ENCODE data around the gene ANKIB1.
"Not testable (repeated sequence)": the region's sequence is repeated elsewhere in the genome, so short reads cannot be mapped to it uniquely, and the experiment has no call there.

ANKIB1 gene, protein sequence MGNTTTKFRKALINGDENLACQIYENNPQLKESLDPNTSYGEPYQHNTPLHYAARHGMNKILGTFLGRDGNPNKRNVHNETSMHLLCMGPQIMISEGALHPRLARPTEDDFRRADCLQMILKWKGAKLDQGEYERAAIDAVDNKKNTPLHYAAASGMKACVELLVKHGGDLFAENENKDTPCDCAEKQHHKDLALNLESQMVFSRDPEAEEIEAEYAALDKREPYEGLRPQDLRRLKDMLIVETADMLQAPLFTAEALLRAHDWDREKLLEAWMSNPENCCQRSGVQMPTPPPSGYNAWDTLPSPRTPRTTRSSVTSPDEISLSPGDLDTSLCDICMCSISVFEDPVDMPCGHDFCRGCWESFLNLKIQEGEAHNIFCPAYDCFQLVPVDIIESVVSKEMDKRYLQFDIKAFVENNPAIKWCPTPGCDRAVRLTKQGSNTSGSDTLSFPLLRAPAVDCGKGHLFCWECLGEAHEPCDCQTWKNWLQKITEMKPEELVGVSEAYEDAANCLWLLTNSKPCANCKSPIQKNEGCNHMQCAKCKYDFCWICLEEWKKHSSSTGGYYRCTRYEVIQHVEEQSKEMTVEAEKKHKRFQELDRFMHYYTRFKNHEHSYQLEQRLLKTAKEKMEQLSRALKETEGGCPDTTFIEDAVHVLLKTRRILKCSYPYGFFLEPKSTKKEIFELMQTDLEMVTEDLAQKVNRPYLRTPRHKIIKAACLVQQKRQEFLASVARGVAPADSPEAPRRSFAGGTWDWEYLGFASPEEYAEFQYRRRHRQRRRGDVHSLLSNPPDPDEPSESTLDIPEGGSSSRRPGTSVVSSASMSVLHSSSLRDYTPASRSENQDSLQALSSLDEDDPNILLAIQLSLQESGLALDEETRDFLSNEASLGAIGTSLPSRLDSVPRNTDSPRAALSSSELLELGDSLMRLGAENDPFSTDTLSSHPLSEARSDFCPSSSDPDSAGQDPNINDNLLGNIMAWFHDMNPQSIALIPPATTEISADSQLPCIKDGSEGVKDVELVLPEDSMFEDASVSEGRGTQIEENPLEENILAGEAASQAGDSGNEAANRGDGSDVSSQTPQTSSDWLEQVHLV

DNA sequence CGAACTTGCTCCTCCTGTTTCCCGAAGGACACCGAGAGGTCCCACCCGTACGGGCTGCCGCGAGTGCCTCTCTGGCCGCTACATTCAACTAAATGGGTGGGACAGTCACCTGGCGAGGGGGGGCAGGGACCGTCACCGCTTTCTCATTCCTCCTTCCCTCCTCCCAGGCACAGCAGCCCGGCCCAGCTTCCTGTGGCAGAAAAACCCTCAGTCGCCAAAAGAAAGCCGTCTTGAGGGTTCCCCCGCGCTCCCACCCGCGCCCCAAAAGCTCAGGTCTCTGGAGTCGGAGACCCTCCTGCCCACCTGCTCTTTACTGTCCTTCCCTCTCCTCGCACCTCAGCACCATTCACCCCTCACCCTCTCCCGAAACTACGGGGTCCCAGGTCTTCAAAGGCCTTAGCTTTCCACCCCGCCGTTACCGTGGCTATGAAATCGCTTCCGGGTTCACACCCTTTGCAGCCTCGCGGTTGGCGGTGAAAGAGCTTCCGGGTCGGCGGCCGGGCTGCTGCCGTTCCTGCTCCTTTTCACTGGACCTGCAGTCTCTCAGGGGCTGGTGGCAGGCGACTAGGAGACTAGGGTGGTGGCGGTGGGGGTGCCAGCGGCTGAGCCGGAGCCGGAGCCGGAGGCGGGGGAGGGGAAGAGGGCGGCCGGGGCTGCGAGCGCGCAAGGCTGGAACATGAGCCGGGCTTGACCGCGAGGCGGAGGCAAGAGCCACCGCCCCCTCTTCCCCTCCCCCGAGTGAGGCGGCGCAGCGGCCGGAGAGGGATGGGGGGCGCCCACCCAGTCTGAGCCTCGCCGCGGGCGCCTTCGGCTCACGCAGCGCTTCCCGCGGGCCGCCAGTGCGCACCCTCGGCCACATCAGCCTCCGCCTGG is at the start of gene ANKIB1, which contains the start of gene KRIT1:
Gene ANKIB1, plus strand, starts transcription at position 488 of the 873 bp plus-strand sequence. CDS start 49,005 bp downstream, outside the sequence.
Gene KRIT1, minus strand, starts transcription at position 428 of the 873 bp plus-strand sequence. CDS start 3,779 bp downstream, outside the sequence.
- DNase-seq (ENCODE audit: low read depth), result peak; percentile 70

DNA sequence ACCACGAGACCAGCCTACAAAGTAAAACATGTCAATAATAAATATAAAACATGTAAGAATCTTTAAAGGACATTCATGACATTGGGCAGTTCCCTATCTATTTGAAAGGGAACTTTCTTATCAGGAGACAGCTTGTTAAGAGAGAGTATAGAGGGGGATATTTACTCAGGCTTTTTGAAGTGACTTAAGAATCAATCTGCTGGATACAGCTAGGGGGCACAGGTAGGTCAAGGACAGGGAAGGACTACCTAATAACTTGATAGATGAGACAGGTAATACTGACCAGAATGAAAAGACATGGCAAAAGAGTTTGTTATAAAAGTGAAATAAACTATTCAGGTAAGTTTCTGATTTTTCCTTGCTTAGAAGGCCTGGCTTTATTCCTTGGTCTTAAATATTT is 45.0 kb upstream of the ANKIB1 start:
- no peak for DNase-seq (ENCODE audit: low read depth)

DNA sequence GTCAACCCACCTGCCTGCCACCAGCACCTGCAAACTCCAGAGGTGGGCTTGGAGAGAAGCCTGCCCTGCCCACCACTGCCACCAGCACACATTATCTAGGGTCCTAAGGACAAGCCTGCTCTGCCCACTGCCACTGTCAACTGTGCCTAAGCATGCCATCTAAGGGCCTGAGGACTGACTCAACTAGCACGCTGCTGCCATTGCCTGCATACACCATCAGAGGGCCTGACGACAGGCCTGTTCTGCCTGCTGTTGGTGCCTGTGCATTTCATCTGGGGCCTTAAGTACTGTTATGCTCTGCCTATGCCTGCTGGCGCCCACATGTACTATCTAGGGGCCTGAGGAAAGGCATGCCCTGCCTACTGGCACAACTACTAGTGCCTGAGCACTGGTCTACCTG is 39.8 kb upstream of the ANKIB1 start:
- no peak for DNase-seq (ENCODE audit: low read depth)

DNA sequence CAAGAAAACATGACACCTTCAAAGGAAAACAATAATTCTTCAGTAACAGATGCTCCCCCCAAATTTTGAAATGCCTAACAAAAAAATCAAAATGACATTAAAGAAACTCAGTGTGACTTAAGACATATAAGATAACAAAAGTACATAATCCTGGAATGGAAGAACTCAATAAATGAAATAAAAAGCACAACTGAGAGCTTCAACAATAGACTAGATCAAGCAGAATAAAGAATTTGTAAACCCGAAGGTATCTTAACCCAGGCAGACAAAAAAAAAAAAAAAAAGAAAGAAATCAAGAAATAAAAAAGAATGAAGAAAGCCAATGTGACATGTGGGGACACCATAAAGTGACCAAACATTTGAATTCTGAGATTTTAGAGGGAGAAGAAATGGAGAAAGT is 39.1 kb upstream of the ANKIB1 start:
- no peak for DNase-seq (ENCODE audit: low read depth)

- no peak for DNase-seq (ENCODE audit: low read depth)
Measured at GRCh38 chr7:92221766-92222165, 24.0 kb upstream of the ANKIB1 start.

DNA sequence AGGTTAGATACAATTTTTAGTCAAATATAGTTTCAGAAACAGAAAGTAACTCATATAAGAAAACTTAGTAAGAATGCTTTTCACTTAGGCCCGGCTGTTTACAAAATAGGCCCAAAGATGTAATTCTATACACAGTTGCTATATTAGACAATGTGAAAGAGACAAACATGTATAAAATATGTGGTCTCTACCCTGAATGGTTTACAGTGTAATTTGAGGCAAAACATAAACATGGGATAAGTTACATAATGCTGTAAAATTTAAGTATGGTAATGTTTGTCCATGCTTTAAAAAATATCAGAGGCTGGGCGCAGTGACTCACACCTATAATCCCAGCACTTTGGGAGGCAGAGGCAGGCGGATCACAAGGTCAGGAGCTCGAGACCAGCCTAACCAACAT is 18.8 kb upstream of the ANKIB1 start:
- DNase-seq (ENCODE audit: low read depth), result no peak

DNA sequence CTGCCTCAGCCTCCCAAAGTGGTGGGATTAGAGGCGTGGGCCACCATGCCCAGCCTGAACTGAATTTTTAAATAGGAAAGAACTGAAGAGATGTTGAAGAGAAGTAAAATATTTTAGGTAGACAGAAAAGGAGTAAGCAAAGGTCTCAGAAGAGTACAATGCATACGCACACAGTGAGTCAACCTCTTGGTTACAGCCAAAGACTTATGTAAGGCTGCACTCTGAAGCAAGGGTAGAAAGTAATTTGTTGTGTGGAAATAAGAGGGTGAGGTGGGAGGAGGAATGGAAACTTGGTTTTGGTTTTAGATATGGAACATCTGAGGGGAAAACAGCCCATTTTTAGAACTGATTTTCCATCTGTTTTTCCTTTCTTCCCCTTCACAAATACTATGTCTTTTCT is 17.7 kb upstream of the ANKIB1 start:
- DNase-seq (ENCODE audit: low read depth), result no peak

DNA sequence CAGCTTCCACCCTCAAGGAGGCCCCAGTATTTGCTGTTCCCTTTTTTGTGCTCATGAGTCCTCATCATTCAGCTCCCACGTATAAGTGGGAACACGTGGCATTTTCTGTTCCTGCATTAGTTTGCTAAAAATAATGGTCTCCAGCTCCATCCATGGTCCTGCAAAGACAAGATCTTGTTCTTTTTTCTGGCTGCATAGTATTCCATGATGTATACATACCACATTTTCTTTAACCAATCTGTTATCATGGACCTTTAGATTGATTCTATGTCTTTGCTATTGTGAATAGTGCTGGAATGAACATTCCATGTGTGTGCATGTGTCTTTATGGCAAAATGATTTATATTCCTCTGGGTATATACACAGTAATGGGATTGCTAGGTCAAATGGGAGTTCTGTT is 17.0 kb upstream of the ANKIB1 start:
- DNase-seq (ENCODE audit: low read depth), result no peak

- DNase-seq (ENCODE audit: low read depth), result no peak
Measured at GRCh38 chr7:92230547-92230946, 15.2 kb upstream of the ANKIB1 start.

GRCh38 chr7:92242972-92243371 is 2.8 kb upstream of the ANKIB1 start:
- no peak for DNase-seq (ENCODE audit: low read depth)

GRCh38 chr7:92244808-92245486 is 827 bp upstream of the ANKIB1 start:
- DNase-seq (ENCODE audit: low read depth), result no peak

- DNase-seq (ENCODE audit: low read depth), result no peak
Measured at GRCh38 chr7:92246360-92247101, 757 bp downstream of the ANKIB1 start.

DNA sequence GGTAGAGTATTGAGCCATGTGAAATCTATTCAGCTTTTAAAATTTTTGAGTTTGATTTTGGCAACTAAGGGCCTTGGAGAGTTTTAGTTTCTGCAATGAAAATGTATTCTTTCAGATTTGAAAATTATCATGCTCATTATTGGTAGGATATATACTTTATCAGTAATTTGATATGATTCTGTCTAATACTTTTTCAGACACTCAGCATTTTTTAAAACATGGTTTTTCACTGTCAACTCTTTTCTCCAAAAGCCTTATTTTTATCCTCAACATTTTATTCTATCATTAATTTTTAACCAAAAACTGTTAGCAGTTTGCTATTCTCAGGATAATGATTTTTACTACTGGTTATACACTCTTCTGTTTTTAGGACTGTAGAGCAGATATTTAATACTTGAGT is 4.8 kb downstream of the ANKIB1 start:
- DNase-seq (ENCODE audit: low read depth), result no peak

- no peak for DNase-seq (ENCODE audit: low read depth)
Measured at GRCh38 chr7:92251181-92251580, 5.4 kb downstream of the ANKIB1 start.

- DNase-seq (ENCODE audit: low read depth), result no peak
Measured at GRCh38 chr7:92253251-92253650, 7.5 kb downstream of the ANKIB1 start.

DNA sequence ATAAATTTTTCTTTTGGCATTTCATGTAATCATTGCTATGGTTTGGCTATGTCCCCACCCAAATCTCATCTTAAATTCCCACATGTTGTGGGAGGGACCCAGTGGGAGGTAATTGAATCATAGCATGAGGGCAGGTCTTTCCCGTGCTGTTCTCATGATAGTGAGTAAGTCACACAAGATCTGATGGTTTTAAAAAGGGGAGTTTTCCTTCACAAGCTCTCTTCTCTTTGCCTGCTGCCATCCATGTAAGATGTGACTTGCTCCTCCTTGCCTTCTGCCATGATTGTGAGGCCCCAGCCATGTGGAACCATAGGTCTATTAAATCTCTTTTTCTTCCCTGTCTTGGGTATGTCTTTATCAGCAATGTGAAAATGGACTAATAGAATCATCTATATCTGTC is 9.0 kb downstream of the ANKIB1 start:
- DNase-seq (ENCODE audit: low read depth), result not testable (repeated sequence)

- DNase-seq (ENCODE audit: low read depth), result no peak
Measured at GRCh38 chr7:92255308-92255707, 9.5 kb downstream of the ANKIB1 start.

GRCh38 chr7:92259062-92259461 is 13.3 kb downstream of the ANKIB1 start:
- no peak for DNase-seq (ENCODE audit: low read depth)

DNA sequence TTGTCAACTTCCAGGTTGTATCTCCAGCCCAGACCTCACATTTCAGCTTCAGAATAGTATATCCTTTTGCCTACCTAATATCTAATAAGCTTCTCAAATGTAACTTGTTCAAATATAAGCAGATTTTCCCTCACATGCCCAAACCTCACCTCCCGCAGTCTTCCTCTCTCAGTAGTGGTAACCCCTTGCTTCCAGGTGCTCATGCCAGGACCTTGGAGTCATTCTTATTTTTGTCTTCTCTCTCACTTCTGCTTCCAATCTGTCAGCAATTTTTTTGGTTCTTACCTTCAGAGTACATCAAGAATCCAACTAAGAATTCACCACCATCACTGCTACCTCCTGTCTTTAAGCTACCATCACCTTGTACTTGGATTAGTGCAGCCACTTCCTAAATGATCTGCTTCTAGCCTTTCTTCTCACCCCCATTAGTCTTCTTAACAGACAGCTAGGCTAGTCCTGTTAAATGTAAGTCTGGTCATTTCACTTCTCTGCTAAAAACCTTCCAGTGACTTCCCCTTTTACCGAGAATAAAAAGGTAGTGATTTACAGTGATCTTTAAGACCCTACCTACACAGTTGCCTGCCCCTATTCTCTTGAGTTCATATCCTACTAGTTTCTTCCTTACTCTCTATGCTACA is 14.0 kb downstream of the ANKIB1 start:
- no peak for DNase-seq (ENCODE audit: low read depth)
